ENCODE data around the gene IER5L.

DNA sequence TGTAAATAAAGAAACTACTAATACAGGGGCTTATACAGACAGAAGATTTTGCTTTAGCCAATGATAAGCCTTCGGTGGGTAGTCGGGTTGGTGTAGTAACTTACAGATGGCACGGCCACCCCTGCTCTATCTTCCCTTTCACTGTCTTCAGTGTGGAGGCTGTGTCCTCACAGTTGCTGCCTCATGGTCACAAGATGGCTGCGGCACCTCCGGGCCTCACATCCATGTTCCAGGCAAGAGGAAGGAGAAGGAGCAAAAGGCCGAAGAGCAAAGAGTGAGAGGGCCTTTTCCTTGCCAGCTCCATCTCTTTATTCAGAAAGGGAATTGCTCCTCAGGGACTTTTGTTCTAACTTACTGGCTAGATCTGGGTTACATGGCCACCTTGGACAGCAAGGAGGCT is 22.2 kb upstream of the IER5L start:
- TF ChIP-seq, protein P1, sequence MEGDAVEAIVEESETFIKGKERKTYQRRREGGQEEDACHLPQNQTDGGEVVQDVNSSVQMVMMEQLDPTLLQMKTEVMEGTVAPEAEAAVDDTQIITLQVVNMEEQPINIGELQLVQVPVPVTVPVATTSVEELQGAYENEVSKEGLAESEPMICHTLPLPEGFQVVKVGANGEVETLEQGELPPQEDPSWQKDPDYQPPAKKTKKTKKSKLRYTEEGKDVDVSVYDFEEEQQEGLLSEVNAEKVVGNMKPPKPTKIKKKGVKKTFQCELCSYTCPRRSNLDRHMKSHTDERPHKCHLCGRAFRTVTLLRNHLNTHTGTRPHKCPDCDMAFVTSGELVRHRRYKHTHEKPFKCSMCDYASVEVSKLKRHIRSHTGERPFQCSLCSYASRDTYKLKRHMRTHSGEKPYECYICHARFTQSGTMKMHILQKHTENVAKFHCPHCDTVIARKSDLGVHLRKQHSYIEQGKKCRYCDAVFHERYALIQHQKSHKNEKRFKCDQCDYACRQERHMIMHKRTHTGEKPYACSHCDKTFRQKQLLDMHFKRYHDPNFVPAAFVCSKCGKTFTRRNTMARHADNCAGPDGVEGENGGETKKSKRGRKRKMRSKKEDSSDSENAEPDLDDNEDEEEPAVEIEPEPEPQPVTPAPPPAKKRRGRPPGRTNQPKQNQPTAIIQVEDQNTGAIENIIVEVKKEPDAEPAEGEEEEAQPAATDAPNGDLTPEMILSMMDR (IDR thresholded peaks at IDR 0.05; ENCODE audit: borderline replicate concordance, extremely low read depth, low read length, poor library complexity, severe bottlenecking), result no peak
- TF ChIP-seq EZH2 (IDR thresholded peaks at IDR 0.05; ENCODE audit: borderline replicate concordance, low read depth, low read length, severe bottlenecking), result no peak

Measured in DND-41 (cell line).